D721Med (cell line): ENCODE measurements around the gene PHLPP1.
A peak's percentile ranks its signal among the peaks of the same experiment; 100 is the strongest.

Experiments used
- DNase-seq: peaks from one replicate; pipeline ENCODE4 v3.0.0; 2011; ENCODE audit warnings: low spot score; ENCODE audit not compliant: insufficient read length
- FAIRE-seq: peaks from 2 replicates; lab custom pipeline; 2011; peaks lifted over from hg19 to GRCh38; lab: Jason Lieb, UNC
- CTCF ChIP-seq: IDR thresholded peaks from 2 replicates; pipeline ENCODE4 v1.5.1; 2012; ENCODE audit warnings: mild to moderate bottlenecking, control low read depth; ENCODE audit not compliant: insufficient read depth; ENCODE audit errors: missing control alignments

PHLPP1 gene

GRCh38 chr18:62964432-62964831 is 249.1 kb downstream of the PHLPP1 start:
- TF ChIP-seq CTCF, result no peak
- DNase-seq, result no peak
- FAIRE-seq, result no peak

- FAIRE-seq, result peak; percentile 99
- DNase-seq, result no peak
- no peak for TF ChIP-seq CTCF
Measured at GRCh38 chr18:62967089-62967488, 251.7 kb downstream of the PHLPP1 start.

- FAIRE-seq (peak; percentile 97), DNase-seq (no peak)
- no peak for TF ChIP-seq CTCF
Measured at GRCh38 chr18:62973689-62974088, 258.3 kb downstream of the PHLPP1 start.

GRCh38 chr18:62974388-62974787 is 259.0 kb downstream of the PHLPP1 start:
- TF ChIP-seq CTCF, result no peak
- no peak for DNase-seq
- no peak for FAIRE-seq

- TF ChIP-seq CTCF, result no peak
- DNase-seq (no peak), FAIRE-seq (no peak)
Measured at GRCh38 chr18:62974928-62975675, 259.8 kb downstream of the PHLPP1 start.

- DNase-seq (no peak), FAIRE-seq (no peak)
- TF ChIP-seq CTCF, result no peak
Measured at GRCh38 chr18:62975785-62976184, 260.4 kb downstream of the PHLPP1 start.

- TF ChIP-seq CTCF, result no peak
- no peak for FAIRE-seq
- DNase-seq, result no peak
Measured at GRCh38 chr18:62976227-62976626, 260.9 kb downstream of the PHLPP1 start.
